RWPE1 (cell line): ENCODE results near the gene LARP4B.

Experiments used
- CTCF ChIA-PET: fragments of 350-600 bp; sonication (Branson Sonifier 250); formaldehyde crosslinking; extraction: SDS; loops from one replicate; lab custom pipeline; 2021; lab: Yijun Ruan, JAX
- POLR2A ChIA-PET: fragments of 400-600 bp; formaldehyde crosslinking; extraction: SDS; loops from one replicate; lab custom pipeline; 2020; ENCODE audit warnings: antibody characterized with exemption; ENCODE audit not compliant: low non-redundant PET; lab: Yijun Ruan, JAX
- DNase-seq: peaks from one replicate; pipeline ENCODE4 v3.0.0; 2012; ENCODE audit warnings: low spot score
- H3K27ac ChIP-seq: fragments of 450-650 bp; 2 replicates; pipeline ENCODE4 v1.5.1; 2017
- CTCF ChIP-seq: fragments of 450-650 bp; conservative IDR thresholded peaks from 2 replicates; pipeline ENCODE4 v1.5.1; 2017; ENCODE audit warnings: low read depth, mild to moderate bottlenecking

LARP4B gene

GRCh38 chr10:767794-768193, 163.7 kb downstream of the LARP4B start:
- TF ChIP-seq CTCF: no peak
- ChIA-PET CTCF (interaction anchor here (0.6 kb wide), 1 partner anchor 131 kb away, joined by 3 read pairs; no protein-coding TSS in a partner anchor), POLR2A (no interaction called here)
- H3K27ac ChIP-seq: no peak overlapping the region
- no peak for DNase-seq

GRCh38 chr10:767211-767610, 164.3 kb downstream of the LARP4B start:
- CTCF ChIA-PET: no interaction called here
- TF ChIP-seq CTCF: no peak
- no peak for DNase-seq
- POLR2A ChIA-PET: no interaction called here
- no peak overlapping the region for H3K27ac ChIP-seq

GRCh38 chr10:761376-761775, 170.1 kb downstream of the LARP4B start:
- ChIA-PET CTCF (no interaction called here), POLR2A (no interaction called here)
- no peak for TF ChIP-seq CTCF
- DNase-seq: no peak
- no peak overlapping the region for H3K27ac ChIP-seq

- CTCF ChIA-PET: interaction anchor here (0.7 kb wide), 1 partner anchor 337 kb away, joined by 4 read pairs; no protein-coding TSS in a partner anchor
- POLR2A ChIA-PET: no interaction called here
Measured at GRCh38 chr10:760622-761021, 170.9 kb downstream of the LARP4B start.

GRCh38 chr10:759898-760477, 171.5 kb downstream of the LARP4B start:
- TF ChIP-seq CTCF: no peak
- ChIA-PET CTCF (interaction anchor here (0.7 kb wide), 1 partner anchor 336 kb away, joined by 4 read pairs; no protein-coding TSS in a partner anchor), POLR2A (no interaction called here)
- no peak overlapping the region for H3K27ac ChIP-seq
- no peak for DNase-seq

More at GRCh38 chr10:760622-761021, 170.9 kb downstream of the LARP4B start:
- DNase-seq: no peak
- H3K27ac ChIP-seq: no peak overlapping the region
- no peak for TF ChIP-seq CTCF
